Thyroid gland (tissue), 4 donors: Measurements from ENCODE around the gene EXOC3L2.

Experiments used
- CTCF ChIP-seq, 6 experiments: fragments of 200-600 bp in 3 of 6; fragments of 450-650 bp in 3 of 6; sonication (generic) in 3 of 6; IDR thresholded peaks; one replicate each; pipeline ENCODE4 v1.5.1; 2016 to 2019; ENCODE audit warnings: antibody characterized with exemption in 6 of 6, mild to moderate bottlenecking in 2 of 6, inconsistent platforms in 1 of 6, moderate library complexity in 1 of 6
- POLR2A ChIP-seq, 2 donors: fragments of 450-650 bp; IDR thresholded peaks; one replicate each; pipeline ENCODE4 v1.6.1; 2017; ENCODE audit warnings: antibody characterized with exemption in 2 of 2, mild to moderate bottlenecking in 2 of 2, moderate library complexity in 1 of 2

- TF ChIP-seq CTCF (IDR thresholded peaks at IDR 0.05) (no peak), POLR2A (IDR thresholded peaks at IDR 0.05) (no peak)
Measured at GRCh38 chr19:45173816-45174215, 71.4 kb downstream of the EXOC3L2 start.
